ENCODE measurements around the gene CKMT2. TPM values are rescaled to one million over a fixed set of nuclear protein-coding genes. Genes with fewer than 3 reads are reported as not detected.

Gene CKMT2
- total RNA-seq, 4 donors from 2014 or later = 1.5 to 2.8 (median 2.4) TPM

DNA sequence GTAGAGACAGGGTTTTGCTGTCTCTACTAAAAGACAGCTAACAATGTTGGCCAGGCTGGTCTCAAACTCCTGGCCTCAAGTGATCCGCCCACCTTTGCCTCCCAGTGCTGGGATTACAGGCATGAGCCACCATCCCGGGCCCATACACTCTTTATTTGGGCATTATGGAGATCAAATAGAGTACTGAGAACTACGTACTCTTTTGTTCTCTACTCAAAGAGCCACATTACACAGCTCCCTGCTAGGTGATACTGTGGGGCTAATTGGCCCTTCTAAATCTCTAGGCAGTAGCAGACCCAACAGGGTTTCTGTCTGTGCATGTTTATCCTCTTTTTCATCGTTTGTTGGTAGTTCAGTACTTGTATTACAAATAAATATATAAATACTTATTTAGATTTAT lies 16.1 kb downstream of the CKMT2 start:
- TF ChIP-seq, protein P1, sequence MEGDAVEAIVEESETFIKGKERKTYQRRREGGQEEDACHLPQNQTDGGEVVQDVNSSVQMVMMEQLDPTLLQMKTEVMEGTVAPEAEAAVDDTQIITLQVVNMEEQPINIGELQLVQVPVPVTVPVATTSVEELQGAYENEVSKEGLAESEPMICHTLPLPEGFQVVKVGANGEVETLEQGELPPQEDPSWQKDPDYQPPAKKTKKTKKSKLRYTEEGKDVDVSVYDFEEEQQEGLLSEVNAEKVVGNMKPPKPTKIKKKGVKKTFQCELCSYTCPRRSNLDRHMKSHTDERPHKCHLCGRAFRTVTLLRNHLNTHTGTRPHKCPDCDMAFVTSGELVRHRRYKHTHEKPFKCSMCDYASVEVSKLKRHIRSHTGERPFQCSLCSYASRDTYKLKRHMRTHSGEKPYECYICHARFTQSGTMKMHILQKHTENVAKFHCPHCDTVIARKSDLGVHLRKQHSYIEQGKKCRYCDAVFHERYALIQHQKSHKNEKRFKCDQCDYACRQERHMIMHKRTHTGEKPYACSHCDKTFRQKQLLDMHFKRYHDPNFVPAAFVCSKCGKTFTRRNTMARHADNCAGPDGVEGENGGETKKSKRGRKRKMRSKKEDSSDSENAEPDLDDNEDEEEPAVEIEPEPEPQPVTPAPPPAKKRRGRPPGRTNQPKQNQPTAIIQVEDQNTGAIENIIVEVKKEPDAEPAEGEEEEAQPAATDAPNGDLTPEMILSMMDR (IDR thresholded peaks at IDR 0.05; ENCODE audit: low read depth) = no peak

DNA sequence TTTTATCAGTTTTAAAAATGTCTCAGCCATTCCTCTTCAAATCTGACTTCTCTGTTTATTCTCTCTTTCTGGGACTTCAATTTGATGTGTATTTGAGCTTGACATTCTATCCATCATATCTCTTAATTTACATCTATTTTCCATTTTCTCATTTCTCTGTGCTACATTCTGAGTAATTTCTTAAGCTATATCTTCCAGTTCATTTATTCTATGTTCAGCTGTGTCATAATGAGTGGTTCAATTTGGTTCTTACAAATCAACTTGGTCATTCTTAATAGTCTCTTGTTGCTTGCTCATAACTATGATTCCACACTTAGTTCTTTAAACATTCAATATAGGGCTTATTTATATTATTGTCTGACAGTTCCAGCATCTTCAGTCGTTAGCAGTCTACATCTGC lies 16.9 kb downstream of the CKMT2 start:
- TF ChIP-seq, protein P1 (IDR thresholded peaks at IDR 0.05; ENCODE audit: low read depth) = no peak

DNA sequence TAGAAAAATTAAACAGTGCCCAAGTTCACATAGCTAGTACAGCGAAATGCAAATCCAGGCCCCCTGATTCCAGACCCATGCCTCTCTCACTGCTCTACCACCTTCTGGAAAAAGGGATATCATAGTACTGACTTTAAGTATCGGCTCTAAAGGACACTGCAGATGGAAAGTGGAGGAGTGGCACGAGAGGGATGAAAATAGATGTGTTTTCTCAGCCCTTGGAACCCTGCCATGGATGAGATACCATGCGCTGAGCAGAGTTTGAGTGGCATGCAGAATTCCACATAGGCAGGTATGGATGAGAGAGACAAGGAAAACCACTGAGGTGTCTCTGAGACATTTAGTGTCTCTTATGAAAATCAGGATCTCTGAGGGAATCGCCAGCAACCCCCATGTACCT lies 18.8 kb downstream of the CKMT2 start:
- TF ChIP-seq, protein P1 (IDR thresholded peaks at IDR 0.05; ENCODE audit: low read depth) = no peak

DNA sequence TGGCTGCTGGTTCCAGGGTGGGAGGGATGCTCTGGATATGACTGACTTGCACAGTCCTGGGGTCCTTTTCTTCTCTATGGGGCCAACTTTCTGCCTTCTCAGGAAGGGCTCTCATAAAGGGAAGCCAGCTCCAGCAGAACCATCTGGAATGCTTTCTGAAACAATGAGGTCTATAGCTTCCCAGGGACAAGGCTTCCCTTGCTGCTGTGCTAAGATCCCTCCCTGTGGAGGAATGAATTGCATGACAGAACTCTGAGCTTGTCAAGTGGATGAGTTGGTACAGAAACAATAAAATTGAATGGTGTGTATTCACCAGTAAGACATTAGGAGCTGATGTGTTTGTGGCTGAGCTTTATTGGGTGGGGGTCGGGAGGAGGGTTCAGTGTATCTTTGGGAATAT lies 19.8 kb downstream of the CKMT2 start:
- TF ChIP-seq, protein P1 (IDR thresholded peaks at IDR 0.05; ENCODE audit: low read depth) = no peak

DNA sequence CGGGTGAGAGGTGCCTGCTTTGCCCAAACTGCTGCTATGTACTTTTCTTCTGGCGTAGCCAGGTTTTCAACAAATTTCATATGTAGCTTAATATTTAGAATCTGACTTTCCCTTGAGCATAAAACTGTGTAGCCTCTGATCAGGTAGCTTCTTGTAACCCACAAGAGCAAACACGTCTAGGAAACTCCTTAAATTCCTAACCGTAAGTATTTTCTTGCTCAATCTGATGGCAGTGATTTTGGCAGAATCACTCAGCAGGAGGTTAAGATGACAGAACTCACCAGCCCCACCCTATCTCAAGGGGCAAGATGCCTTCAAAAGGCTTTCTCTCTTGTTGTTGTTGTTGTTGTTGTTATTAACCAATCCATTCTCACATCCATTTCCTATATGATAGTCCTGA lies 20.8 kb downstream of the CKMT2 start:
- TF ChIP-seq, protein P1 (IDR thresholded peaks at IDR 0.05; ENCODE audit: low read depth) = no peak

DNA sequence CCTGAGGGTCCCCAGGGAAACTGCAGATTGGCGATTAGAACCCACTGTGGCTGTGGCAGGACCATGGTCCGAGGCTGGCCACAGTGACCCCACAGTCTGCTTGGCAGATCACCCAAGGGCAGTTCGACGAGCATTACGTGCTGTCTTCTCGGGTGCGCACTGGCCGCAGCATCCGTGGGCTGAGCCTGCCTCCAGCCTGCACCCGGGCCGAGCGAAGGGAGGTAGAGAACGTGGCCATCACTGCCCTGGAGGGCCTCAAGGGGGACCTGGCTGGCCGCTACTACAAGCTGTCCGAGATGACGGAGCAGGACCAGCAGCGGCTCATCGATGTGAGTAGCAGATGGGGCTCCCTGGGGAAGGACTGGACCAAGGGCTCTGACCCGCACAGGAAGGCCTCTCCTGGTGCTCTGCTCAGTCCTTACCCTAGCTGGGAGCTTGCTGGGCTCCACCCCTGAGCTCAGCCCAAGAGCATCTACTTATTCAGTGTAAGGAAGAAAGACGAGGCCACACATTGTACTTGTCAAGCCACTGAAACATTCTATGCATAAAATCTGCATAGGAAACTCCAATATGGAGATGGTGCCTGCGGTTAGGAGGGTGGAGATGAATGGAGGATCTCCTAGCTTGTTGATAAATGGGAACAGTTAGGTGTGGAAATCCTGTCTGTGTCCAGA lies 21.9 kb downstream of the CKMT2 start:
- TF ChIP-seq, protein P1 (IDR thresholded peaks at IDR 0.05; ENCODE audit: low read depth) = no peak

DNA sequence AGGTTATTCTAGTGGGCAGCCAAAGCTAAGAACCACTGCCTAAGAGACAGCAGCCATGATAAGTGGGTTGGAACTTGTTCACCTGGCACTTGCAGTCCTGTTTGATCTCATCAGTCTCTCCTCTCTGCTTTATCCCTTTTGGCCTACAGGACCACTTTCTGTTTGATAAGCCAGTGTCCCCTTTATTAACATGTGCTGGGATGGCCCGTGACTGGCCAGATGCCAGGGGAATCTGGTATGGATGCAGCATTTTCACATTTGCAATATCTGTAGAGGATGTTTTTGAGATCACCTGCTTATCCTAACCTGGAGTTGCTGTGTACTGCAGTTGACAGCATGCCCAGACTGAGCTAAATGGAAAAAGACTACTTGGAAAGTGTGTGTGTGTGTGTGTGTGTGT lies 23.6 kb downstream of the CKMT2 start:
- TF ChIP-seq, protein P1 (IDR thresholded peaks at IDR 0.05; ENCODE audit: low read depth) = no peak
